ENCODE measurements around the gene RNF207.

The RNF207 gene

GRCh38 chr1:6180268-6180706 lies 25.6 kb upstream of the RNF207 start, which contains the start of gene CHD5:
Gene CHD5 (minus strand): TSS chr1:6180321. CDS start chr1:6180023, 298 bp downstream.
- H3K9ac ChIP-seq (ENCODE audit: low read depth, low read length, poor library complexity): no peak within 1 kb of the TSS
- peak; percentile 44 for DNase-seq (ENCODE audit: low spot score)
- no peak within 1 kb of the TSS for H2BK12ac ChIP-seq (ENCODE audit: low read length)
- no peak within 1 kb of the TSS for H4K91ac ChIP-seq (ENCODE audit: low read depth, low read length, poor library complexity)
- peaks cover under 1 to 12% of the 10 kb centered on the region in 2 donors for H3K36me3 ChIP-seq (replicated peaks in 1 of 2; ENCODE audit: control insufficient read depth in 2 of 2, insufficient read depth in 2 of 2, low read length in 2 of 2)
- no peak within 1 kb of the TSS for H4K8ac ChIP-seq (ENCODE audit: low read depth, low read length)
- H3K4me1 ChIP-seq (ENCODE audit: control insufficient read depth in 2 of 2, insufficient read depth in 1 of 2, low read depth in 1 of 2, low read length in 2 of 2): peaks cover 4 to 8% of the 10 kb centered on the region in 2 donors
- H3K14ac ChIP-seq (ENCODE audit: low read length): no peak within 1 kb of the TSS
- no peak within 1 kb of the TSS for H3K4ac ChIP-seq (ENCODE audit: low read length)
- no peak within 1 kb of the TSS for H3K27ac ChIP-seq (replicated peaks; ENCODE audit: low read length)
- no peak within 1 kb of the TSS for H2BK5ac ChIP-seq (ENCODE audit: low read length)
- H2BK15ac ChIP-seq (ENCODE audit: low read length): no peak within 1 kb of the TSS
- H3K4me2 ChIP-seq (ENCODE audit: insufficient read depth, low read length, poor library complexity, severe bottlenecking): peak within 1 kb of the TSS; percentile 72
- peaks cover 19 to 70% (median 61%) of the 10 kb centered on the region in 3 experiments for H3K27me3 ChIP-seq (ENCODE audit: control insufficient read depth in 3 of 3, insufficient read depth in 3 of 3, low read depth in 1 of 3, low read length in 3 of 3)
- WGBS, 2 donors (ENCODE audit: extremely low coverage in 2 of 2, insufficient read length in 2 of 2, insufficient replicate concordance in 1 of 2): no CpG with 5 or more reads among the region's 57 CpGs
- peak within 1 kb of the TSS; percentile 25 for H3K18ac ChIP-seq (ENCODE audit: low read length)
- peak within 1 kb of the TSS in 1 of 2 donors; percentile 72 for H3K4me3 ChIP-seq (ENCODE audit: low read length in 2 of 2)
- H3K23ac ChIP-seq (ENCODE audit: low read depth, low read length, poor library complexity): peak within 1 kb of the TSS; percentile 69
- no peaks in the 10 kb centered on the region for H3K9me3 ChIP-seq (replicated peaks in 1 of 2; ENCODE audit: control insufficient read depth in 2 of 2, insufficient read depth in 1 of 2, low read depth in 1 of 2, low read length in 2 of 2)
- no peak within 1 kb of the TSS for H2BK120ac ChIP-seq (ENCODE audit: low read depth, low read length)
- no peaks in the 10 kb centered on the region for H3K79me1 ChIP-seq (ENCODE audit: low read depth, low read length)
- H2AFZ ChIP-seq (ENCODE audit: low read length): peak within 1 kb of the TSS; percentile 49
- H2AK5ac ChIP-seq (ENCODE audit: low read depth, low read length): peak within 1 kb of the TSS; percentile 34

- Histone ChIP-seq H3K36me3 (replicated peaks in 1 of 2; ENCODE audit: control insufficient read depth in 2 of 2, insufficient read depth in 2 of 2, low read length in 2 of 2) (peaks cover 5 to 17% of the 10 kb centered on the region in 2 donors), H3K79me1 (ENCODE audit: low read depth, low read length) (no peaks in the 10 kb centered on the region), H3K4me3 (ENCODE audit: low read length in 2 of 2) (no peak overlapping the region), H3K4me1 (ENCODE audit: control insufficient read depth in 2 of 2, insufficient read depth in 1 of 2, low read depth in 1 of 2, low read length in 2 of 2) (peaks cover 4 to 8% of the 10 kb centered on the region in 2 donors), H2BK120ac (ENCODE audit: low read depth, low read length) (no peak overlapping the region), H2BK15ac (ENCODE audit: low read length) (no peak overlapping the region), H2BK5ac (ENCODE audit: low read length) (no peak overlapping the region), H2AK5ac (ENCODE audit: low read depth, low read length) (peak overlapping the region; percentile 34), H3K27me3 (ENCODE audit: control insufficient read depth in 3 of 3, insufficient read depth in 3 of 3, low read depth in 1 of 3, low read length in 3 of 3) (peaks cover 19 to 67% (median 61%) of the 10 kb centered on the region in 3 experiments), H4K8ac (ENCODE audit: low read depth, low read length) (no peak overlapping the region), H3K9me3 (replicated peaks in 1 of 2; ENCODE audit: control insufficient read depth in 2 of 2, insufficient read depth in 1 of 2, low read depth in 1 of 2, low read length in 2 of 2) (no peaks in the 10 kb centered on the region), H3K4me2 (ENCODE audit: insufficient read depth, low read length, poor library complexity, severe bottlenecking) (peak overlapping the region; percentile 72), H3K9ac (ENCODE audit: low read depth, low read length, poor library complexity) (no peak overlapping the region), H2AFZ (ENCODE audit: low read length) (no peak overlapping the region), H3K27ac (replicated peaks; ENCODE audit: low read length) (no peak overlapping the region), H3K23ac (ENCODE audit: low read depth, low read length, poor library complexity) (no peak overlapping the region), H2BK12ac (ENCODE audit: low read length) (no peak overlapping the region), H3K4ac (ENCODE audit: low read length) (no peak overlapping the region), H3K18ac (ENCODE audit: low read length) (peak overlapping the region; percentile 25), H4K91ac (ENCODE audit: low read depth, low read length, poor library complexity) (no peak overlapping the region), H3K14ac (ENCODE audit: low read length) (no peak overlapping the region)
- WGBS, 2 donors (ENCODE audit: extremely low coverage in 2 of 2, insufficient read length in 2 of 2, insufficient replicate concordance in 1 of 2): no CpG with 5 or more reads among the region's 36 CpGs
- no peak for DNase-seq (ENCODE audit: low spot score)
These were observed 25.1 kb upstream of the RNF207 start for GRCh38 chr1:6180707-6181311.

- Histone ChIP-seq H2BK5ac (ENCODE audit: low read length) (no peak overlapping the region), H2AFZ (ENCODE audit: low read length) (no peak overlapping the region), H2BK120ac (ENCODE audit: low read depth, low read length) (no peak overlapping the region), H3K27ac (replicated peaks; ENCODE audit: low read length) (no peak overlapping the region), H3K27me3 (ENCODE audit: control insufficient read depth in 3 of 3, insufficient read depth in 3 of 3, low read depth in 1 of 3, low read length in 3 of 3) (peaks cover 19 to 62% (median 59%) of the 10 kb centered on the region in 3 experiments), H2BK12ac (ENCODE audit: low read length) (no peak overlapping the region), H4K91ac (ENCODE audit: low read depth, low read length, poor library complexity) (no peak overlapping the region), H3K18ac (ENCODE audit: low read length) (no peak overlapping the region), H3K4me1 (ENCODE audit: control insufficient read depth in 2 of 2, insufficient read depth in 1 of 2, low read depth in 1 of 2, low read length in 2 of 2) (peaks cover 4 to 8% of the 10 kb centered on the region in 2 donors), H3K4me2 (ENCODE audit: insufficient read depth, low read length, poor library complexity, severe bottlenecking) (no peak overlapping the region), H3K14ac (ENCODE audit: low read length) (no peak overlapping the region), H4K8ac (ENCODE audit: low read depth, low read length) (no peak overlapping the region), H3K36me3 (replicated peaks in 1 of 2; ENCODE audit: control insufficient read depth in 2 of 2, insufficient read depth in 2 of 2, low read length in 2 of 2) (peaks cover 5 to 22% of the 10 kb centered on the region in 2 donors), H3K9ac (ENCODE audit: low read depth, low read length, poor library complexity) (no peak overlapping the region), H3K4ac (ENCODE audit: low read length) (no peak overlapping the region), H3K9me3 (replicated peaks in 1 of 2; ENCODE audit: control insufficient read depth in 2 of 2, insufficient read depth in 1 of 2, low read depth in 1 of 2, low read length in 2 of 2) (no peaks in the 10 kb centered on the region), H2BK15ac (ENCODE audit: low read length) (no peak overlapping the region), H2AK5ac (ENCODE audit: low read depth, low read length) (peak overlapping the region; percentile 34), H3K79me1 (ENCODE audit: low read depth, low read length) (no peaks in the 10 kb centered on the region), H3K23ac (ENCODE audit: low read depth, low read length, poor library complexity) (no peak overlapping the region), H3K4me3 (ENCODE audit: low read length in 2 of 2) (no peak overlapping the region)
- no peak for DNase-seq (ENCODE audit: low spot score)
- no CpG with 5 or more reads among the region's 10 CpGs for WGBS, 2 donors (ENCODE audit: extremely low coverage in 2 of 2, insufficient read length in 2 of 2, insufficient replicate concordance in 1 of 2)
These were observed 24.6 kb upstream of the RNF207 start for GRCh38 chr1:6181347-6181770.

GRCh38 chr1:6183520-6183989 lies 22.4 kb upstream of the RNF207 start:
- DNase-seq (ENCODE audit: low spot score): no peak
- Histone ChIP-seq H4K91ac (ENCODE audit: low read depth, low read length, poor library complexity) (no peak overlapping the region), H3K27ac (replicated peaks; ENCODE audit: low read length) (no peak overlapping the region), H2AK5ac (ENCODE audit: low read depth, low read length) (no peak overlapping the region), H3K79me1 (ENCODE audit: low read depth, low read length) (no peaks in the 10 kb centered on the region), H3K14ac (ENCODE audit: low read length) (no peak overlapping the region), H3K9ac (ENCODE audit: low read depth, low read length, poor library complexity) (no peak overlapping the region), H2AFZ (ENCODE audit: low read length) (no peak overlapping the region), H2BK5ac (ENCODE audit: low read length) (no peak overlapping the region), H3K4me1 (ENCODE audit: control insufficient read depth in 2 of 2, insufficient read depth in 1 of 2, low read depth in 1 of 2, low read length in 2 of 2) (peaks cover 4 to 8% of the 10 kb centered on the region in 2 donors), H3K36me3 (replicated peaks in 1 of 2; ENCODE audit: control insufficient read depth in 2 of 2, insufficient read depth in 2 of 2, low read length in 2 of 2) (peaks cover 12 to 42% of the 10 kb centered on the region in 2 donors), H2BK12ac (ENCODE audit: low read length) (no peak overlapping the region), H2BK15ac (ENCODE audit: low read length) (no peak overlapping the region), H3K4me3 (ENCODE audit: low read length in 2 of 2) (no peak overlapping the region), H4K8ac (ENCODE audit: low read depth, low read length) (no peak overlapping the region), H3K23ac (ENCODE audit: low read depth, low read length, poor library complexity) (no peak overlapping the region), H3K4me2 (ENCODE audit: insufficient read depth, low read length, poor library complexity, severe bottlenecking) (no peak overlapping the region), H2BK120ac (ENCODE audit: low read depth, low read length) (no peak overlapping the region), H3K27me3 (ENCODE audit: control insufficient read depth in 3 of 3, insufficient read depth in 3 of 3, low read depth in 1 of 3, low read length in 3 of 3) (peaks cover 16 to 41% (median 37%) of the 10 kb centered on the region in 3 experiments), H3K9me3 (replicated peaks in 1 of 2; ENCODE audit: control insufficient read depth in 2 of 2, insufficient read depth in 1 of 2, low read depth in 1 of 2, low read length in 2 of 2) (no peaks in the 10 kb centered on the region), H3K4ac (ENCODE audit: low read length) (no peak overlapping the region), H3K18ac (ENCODE audit: low read length) (no peak overlapping the region)
- no CpG with 5 or more reads among the region's 6 CpGs for WGBS, 2 donors (ENCODE audit: extremely low coverage in 2 of 2, insufficient read length in 2 of 2, insufficient replicate concordance in 1 of 2)

All from neuronal stem cell (in vitro differentiated cells).